ENCODE measurements around the gene NCKAP5.

NCKAP5 gene

GRCh38 chr2:133574186-133574585 lies 5.9 kb upstream of the NCKAP5 start:
- no peak for DNase-seq (ENCODE audit: low read depth, low spot score)

GRCh38 chr2:133573491-133574162 lies 5.4 kb upstream of the NCKAP5 start:
- no peak for DNase-seq (ENCODE audit: low read depth, low spot score)

DNA sequence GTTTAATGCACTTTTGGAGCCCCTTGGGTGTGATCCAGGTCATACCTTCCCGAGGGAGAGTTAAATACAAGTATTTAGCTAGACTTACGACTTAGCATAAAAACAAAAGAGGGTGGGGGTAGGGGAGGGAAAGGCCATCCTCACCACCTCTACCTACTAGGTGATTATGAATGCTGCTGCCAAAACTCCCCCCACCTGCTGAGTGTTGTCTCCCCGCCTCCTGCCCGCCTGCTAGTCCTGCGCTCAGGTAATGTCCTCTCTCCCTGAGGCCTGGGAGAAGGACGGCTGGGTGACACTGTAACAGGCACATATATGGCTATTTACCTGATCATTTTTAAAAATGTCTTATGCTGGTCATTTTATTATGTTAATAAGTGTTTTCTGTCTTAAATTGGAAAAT lies 3.0 kb upstream of the NCKAP5 start:
- no peak for DNase-seq (ENCODE audit: low read depth, low spot score)

DNA sequence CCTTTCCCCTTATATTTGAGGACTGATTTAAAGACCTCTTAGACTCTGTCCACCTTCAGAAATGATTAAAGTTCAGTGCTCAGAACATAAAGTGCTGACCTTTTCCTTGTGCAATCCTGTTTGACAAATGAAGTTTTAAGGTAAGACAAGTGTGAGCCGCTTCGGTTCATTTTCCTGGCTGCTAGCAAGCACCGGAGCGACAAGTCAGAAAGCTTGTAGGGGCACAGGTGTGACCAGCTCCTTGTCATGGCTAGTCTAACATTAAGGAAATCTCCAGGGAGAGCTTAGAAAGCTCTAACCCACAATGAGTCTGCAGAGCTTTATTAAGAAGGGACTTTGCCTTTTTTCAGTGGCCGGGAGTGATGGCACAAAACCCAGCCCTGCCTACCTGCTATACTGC lies 2.3 kb upstream of the NCKAP5 start:
- no peak for DNase-seq (ENCODE audit: low read depth, low spot score)

- DNase-seq (ENCODE audit: low read depth, low spot score): no peak
Observed at GRCh38 chr2:133569286-133569830, 1.1 kb upstream of the NCKAP5 start.

DNA sequence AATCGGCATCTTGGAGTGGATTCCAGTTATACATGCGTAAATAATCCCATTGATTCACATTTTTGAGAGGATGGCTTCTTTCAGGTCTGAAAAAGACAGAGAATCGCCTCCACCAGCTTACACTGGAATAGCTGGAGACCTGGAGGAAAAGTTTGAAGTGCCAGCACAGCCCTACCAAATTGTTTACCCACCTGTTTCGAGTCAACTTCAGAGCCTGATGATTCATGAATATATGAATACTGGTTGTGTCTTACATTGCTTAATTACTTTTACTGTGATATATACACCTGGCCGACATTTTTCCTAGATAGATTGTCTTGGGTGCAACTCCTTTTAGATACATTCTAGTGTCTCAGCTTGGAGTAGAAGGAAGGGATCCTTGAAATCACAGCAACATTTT lies 335 bp upstream of the NCKAP5 start:
- DNase-seq (ENCODE audit: low read depth, low spot score): no peak

- DNase-seq (ENCODE audit: low read depth, low spot score): no peak
Observed at GRCh38 chr2:133562558-133562957, 5.7 kb downstream of the NCKAP5 start.

DNA sequence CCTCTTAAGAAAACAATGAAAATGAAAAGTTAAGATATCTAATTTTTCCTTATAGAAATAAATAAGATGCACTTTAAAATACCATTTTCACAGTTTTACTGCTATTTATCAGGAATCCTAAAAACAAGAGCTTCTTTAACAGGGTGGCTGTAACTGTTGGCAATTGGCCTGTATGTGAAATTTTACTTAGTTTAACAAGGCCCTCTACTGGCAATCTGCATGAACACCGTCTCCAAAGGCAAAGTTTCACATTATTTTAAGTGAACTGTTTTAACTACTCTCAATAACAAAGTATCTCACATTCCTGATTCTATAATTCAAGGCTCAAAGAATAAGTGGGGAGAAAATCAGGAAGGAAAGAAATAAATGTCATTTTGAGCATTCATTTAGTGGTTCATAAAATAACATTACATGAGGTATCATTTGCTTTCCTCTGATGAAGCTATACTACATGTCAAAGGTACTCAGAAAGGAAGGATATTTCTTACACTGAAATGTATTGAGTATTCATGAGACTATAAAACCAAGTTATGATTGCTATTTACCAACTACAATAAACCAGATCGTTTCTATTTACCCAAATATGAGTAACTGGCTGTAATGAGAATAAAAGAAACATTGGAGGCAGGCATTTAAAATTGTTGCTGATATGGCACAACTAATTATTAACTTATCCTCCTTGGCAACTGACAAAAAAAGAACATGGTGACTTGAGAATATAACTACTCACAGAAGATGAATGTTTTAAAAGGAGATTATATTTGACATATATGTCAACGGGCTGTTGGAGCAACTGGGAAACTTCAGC lies 7.0 kb downstream of the NCKAP5 start:
- no peak for DNase-seq (ENCODE audit: low read depth, low spot score)

- DNase-seq (ENCODE audit: low read depth, low spot score): no peak
Observed at GRCh38 chr2:133557614-133558013, 10.6 kb downstream of the NCKAP5 start.

DNA sequence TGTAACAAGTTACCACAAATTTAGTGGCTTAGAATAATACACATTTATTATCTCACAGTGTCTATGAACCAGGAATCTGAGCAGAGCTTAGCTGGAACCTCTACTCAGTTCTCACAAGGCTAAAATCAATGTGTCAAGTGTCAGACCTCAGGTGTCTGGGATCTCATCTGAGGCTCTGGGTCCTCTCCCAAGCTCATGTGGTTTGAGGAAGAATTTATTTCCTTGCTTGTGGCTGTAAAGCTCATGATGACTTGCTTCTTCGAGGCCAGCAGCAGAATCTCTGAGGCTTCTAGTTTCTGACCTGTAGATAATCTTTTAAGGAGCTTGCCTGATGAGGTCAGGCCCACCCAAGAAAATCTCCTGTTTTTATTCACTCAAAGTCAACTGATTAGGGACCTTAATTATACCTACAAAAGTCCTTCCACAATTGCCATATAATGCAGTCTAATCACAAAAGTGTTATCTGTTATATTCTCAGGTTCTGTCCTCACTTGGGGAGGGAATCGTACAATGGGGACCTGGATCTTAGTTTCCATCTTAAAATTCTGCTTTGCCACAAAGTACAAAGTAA lies 14.3 kb downstream of the NCKAP5 start:
- no peak for DNase-seq (ENCODE audit: low read depth, low spot score)

- DNase-seq (ENCODE audit: low read depth, low spot score): no peak
Observed at GRCh38 chr2:133553251-133553650, 15.0 kb downstream of the NCKAP5 start.

DNA sequence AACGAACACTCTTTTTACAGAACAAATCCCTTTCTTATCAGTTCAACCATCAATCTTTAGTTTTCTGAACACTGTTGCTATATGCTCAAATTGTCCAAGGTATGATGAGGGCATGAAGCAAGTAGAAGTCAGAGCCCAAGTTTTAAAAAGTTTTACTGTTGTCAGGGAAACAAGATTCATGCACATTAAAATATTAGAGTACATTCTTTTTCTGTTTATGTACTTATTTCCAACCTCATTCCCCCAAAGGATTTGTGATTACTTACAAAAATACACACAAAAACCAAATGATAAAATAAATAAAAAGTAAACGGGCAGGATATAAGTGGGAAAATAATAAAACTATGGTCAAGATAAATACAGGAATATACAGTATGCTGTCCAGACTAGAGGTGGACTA lies 15.4 kb downstream of the NCKAP5 start:
- DNase-seq (ENCODE audit: low read depth, low spot score): no peak

DNA sequence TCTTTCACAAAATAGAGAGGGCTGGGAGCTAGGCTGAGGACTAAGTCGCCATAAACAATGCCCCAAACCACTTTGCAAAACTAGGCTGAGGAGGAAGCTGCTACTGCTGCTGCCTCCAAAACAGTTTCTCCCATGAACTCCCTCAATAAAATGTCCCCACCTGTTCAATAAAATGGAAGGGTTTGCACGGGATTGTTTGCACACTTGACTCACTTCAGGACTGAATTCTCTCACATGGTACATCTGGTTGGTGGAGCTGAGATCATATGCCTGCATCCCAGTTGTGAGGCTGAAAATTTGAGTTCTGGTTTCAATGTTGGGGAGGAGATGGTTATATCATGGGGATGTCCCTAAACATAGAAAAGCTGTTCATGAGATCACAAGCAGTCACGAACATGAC lies 26.5 kb downstream of the NCKAP5 start:
- no peak for DNase-seq (ENCODE audit: low read depth, low spot score)

- no peak for DNase-seq (ENCODE audit: low read depth, low spot score)
Observed at GRCh38 chr2:133541376-133541775, 26.9 kb downstream of the NCKAP5 start.

DNA sequence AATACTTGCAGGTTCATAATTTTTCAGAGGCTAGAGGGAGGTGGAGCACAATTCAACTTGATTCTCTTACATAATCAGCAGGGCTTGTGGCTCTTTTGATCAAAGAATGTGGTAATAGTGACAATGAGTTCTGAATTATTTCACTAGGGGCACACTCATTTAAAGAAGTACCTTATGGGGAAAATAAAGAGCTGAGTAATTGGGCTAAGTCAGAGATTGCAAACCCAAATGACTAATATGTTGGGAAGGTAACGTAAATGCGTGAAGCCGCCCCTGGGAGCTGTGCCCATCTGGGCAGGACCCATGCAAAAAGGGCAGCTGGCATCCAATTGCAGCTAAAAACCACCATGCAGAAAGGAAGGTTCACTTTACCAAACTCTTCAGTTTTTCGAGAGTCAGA lies 35.3 kb downstream of the NCKAP5 start:
- DNase-seq (ENCODE audit: low read depth, low spot score): no peak

GRCh38 chr2:133531382-133531781 lies 36.9 kb downstream of the NCKAP5 start:
- no peak for DNase-seq (ENCODE audit: low read depth, low spot score)

DNA sequence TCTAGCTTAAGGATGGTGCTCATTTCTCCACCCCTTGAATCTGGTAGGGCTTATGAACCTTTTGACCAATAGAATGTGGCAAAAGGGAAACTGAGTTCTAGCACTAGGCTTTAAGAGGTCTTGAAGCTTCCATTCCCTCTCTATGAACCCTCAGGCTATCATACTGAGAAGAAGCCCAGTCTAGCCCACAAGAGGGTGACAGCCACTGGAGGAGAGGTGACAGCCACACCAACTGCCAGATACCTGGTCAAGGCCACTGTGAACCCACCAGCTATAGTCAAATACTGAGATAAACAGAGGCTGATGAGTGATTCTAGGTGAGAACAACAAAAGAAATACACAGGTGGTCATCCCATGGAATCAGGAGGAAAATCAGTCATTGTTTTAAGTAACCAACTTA lies 37.6 kb downstream of the NCKAP5 start:
- no peak for DNase-seq (ENCODE audit: low read depth, low spot score)

DNA sequence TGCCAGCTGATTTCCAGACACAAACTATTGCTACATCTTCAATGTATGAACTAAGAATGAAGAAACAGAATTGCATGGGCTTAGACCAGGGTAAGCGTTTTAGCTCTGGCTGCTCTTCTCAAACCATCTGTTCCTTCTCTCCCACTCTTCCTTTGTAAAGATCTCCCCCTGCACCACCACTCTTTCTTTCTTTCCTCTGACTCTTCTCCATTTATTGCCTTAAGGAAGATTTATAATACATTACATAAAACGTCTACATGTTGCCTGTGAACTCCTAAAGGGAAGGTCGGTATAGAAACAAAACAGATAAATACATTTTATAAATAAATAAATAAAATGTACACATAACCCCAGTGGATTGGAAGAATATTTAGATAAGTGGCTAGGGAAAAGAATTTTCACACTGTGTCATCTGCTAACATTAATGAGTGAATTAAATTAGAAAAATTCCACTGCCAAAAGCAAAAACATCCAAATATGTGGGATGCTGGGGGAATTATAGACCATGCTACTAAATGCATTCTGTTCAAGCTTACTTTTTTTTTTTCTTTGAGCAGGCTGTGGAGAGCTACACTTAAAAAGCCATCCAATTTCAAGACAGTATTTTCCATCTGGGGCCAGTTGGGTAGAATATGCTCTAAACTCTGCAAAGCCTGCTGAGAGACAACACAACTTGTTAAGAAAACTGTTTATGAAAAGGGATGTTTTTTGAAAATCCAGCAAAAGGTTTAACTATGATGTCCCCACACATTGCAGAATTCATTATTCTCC lies 41.5 kb downstream of the NCKAP5 start:
- DNase-seq (ENCODE audit: low read depth, low spot score): no peak

GRCh38 chr2:133525613-133526529 lies 42.4 kb downstream of the NCKAP5 start:
- DNase-seq (ENCODE audit: low read depth, low spot score): no peak

DNA sequence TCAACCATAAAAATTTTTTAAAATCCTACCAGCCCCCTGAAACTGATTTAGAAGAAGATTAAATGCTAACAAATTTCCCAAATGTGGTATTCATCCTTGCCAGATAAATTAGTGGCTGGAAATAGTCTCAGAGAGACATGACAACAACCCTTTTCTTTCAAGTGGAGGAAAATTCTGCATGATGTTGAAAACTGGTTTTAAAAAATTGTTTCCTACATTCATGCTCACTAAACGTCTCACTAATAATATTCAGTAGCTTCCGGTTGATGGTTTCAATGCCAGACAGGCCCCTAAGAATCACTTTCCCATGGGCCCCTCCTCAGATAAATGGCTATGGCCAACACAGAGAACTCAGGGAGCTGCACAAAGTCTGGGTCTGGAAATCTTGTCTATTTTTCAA lies 43.2 kb downstream of the NCKAP5 start:
- DNase-seq (ENCODE audit: low read depth, low spot score): no peak

GRCh38 chr2:133523406-133523805 lies 44.9 kb downstream of the NCKAP5 start:
- DNase-seq (ENCODE audit: low read depth, low spot score): no peak
